T-helper 2 cell treated with Interferon-gamma antibody and Interleukin-4, amounts not matched to agents 100 ng/mL and 5 ng/mL, for 36 hours (primary cell): ENCODE data around the gene GOLPH3. TPM values are rescaled to one million over a fixed set of nuclear protein-coding genes. Genes with fewer than 3 reads are reported as not detected.

Experiments used
- intact Hi-C: fragments of 100-400 bp; cut with micrococcal nuclease; formaldehyde crosslinking; loops from one replicate; pipeline ENCODE4 v1.15.1; 2023
- total RNA-seq: library from RNA; stranded (reverse); gene quantifications from 2 replicates; pipeline ENCODE4 v1.2.3, GENCODE V29; 2022

The GOLPH3 gene
- total RNA-seq, 1 donor from 2014 or later = 78.0 TPM

- intact Hi-C loops = loop anchor here (1.0 to 2.0 kb wide), 4 partner anchors 148 to 496 kb away; partner anchors contain the start of gene PDZD2
These were observed 97.1 kb downstream of the GOLPH3 start for GRCh38 chr5:32076699-32077695.

Other genes starting within 250 kb of the GOLPH3 start
- 24.7 and 28.8 TPM in 2 replicates for gene MTMR12, start 138.6 kb upstream of the GOLPH3 start, total RNA-seq